A673 (cell line): ENCODE data around the gene ATP8B4. TPM values are rescaled to one million over a fixed set of nuclear protein-coding genes. Genes with fewer than 3 reads are reported as not detected.

Experiments used
- BruUV-seq: library from RNA; stranded (reverse); fragments of 400-500 nt; replicated peaks from 2 replicates; lab custom pipeline; 2021; lab: Mats Ljungman, UMichigan
- CTCF ChIA-PET: fragments of 300-600 bp; sonication (Branson Sonifier 250); formaldehyde crosslinking; loops from one replicate; lab custom pipeline; 2022; ENCODE audit warnings: antibody characterized with exemption; lab: Charles Lee
- POLR2A ChIA-PET: fragments of 300-600 bp; sonication (Branson Sonifier 250); formaldehyde crosslinking; loops from one replicate; lab custom pipeline; 2022; ENCODE audit warnings: antibody characterized with exemption; ENCODE audit not compliant: low non-redundant PET; lab: Charles Lee
- DNase-seq: peaks from one replicate; pipeline ENCODE4 v3.0.0-alpha.2; 2015; ENCODE audit warnings: low spot score
- H3K27ac ChIP-seq: fragments of 200-600 bp; sonication (generic); 2 replicates; pipeline ENCODE4 v1.5.1; 2016; ENCODE audit warnings: mixed run types, low read depth, mild to moderate bottlenecking, mixed read lengths, antibody characterized with exemption, low read length; ENCODE audit not compliant: poor library complexity, severe bottlenecking
- H3K27me3 ChIP-seq: fragments of 200-600 bp; sonication (generic); replicated peaks from 2 replicates; pipeline ENCODE4 v1.6.1; 2017; ENCODE audit warnings: mixed run types, low read depth, mild to moderate bottlenecking, mixed read lengths, antibody characterized with exemption, low read length; ENCODE audit not compliant: insufficient read depth, poor library complexity
- H3K36me3 ChIP-seq: fragments of 200-600 bp; sonication (generic); 2 replicates; pipeline ENCODE4 v1.6.1; 2016; ENCODE audit warnings: mixed run types, mild to moderate bottlenecking, mixed read lengths, antibody characterized with exemption, low read length; ENCODE audit not compliant: insufficient read depth, poor library complexity, severe bottlenecking
- H3K4me1 ChIP-seq: fragments of 200-600 bp; sonication (generic); 2 replicates; pipeline ENCODE4 v1.6.1; 2017; ENCODE audit warnings: mixed run types, mild to moderate bottlenecking, mixed read lengths, antibody characterized with exemption, low read length; ENCODE audit not compliant: insufficient read depth, poor library complexity, severe bottlenecking
- H3K4me3 ChIP-seq: fragments of 200-600 bp; sonication (generic); 2 replicates; pipeline ENCODE4 v1.5.1; 2016; ENCODE audit warnings: low read depth, mixed run types, mild to moderate bottlenecking, mixed read lengths, low read length; ENCODE audit not compliant: poor library complexity, severe bottlenecking
- H3K9me3 ChIP-seq: fragments of 200-600 bp; sonication (generic); 2 replicates; pipeline ENCODE4 v1.6.1; 2016; ENCODE audit warnings: mixed run types, low read depth, mild to moderate bottlenecking, mixed read lengths, antibody characterized with exemption, low read length; ENCODE audit not compliant: poor library complexity, severe bottlenecking
- CTCF ChIP-seq: fragments of 300-800, 200-600 bp; sonication (generic); conservative IDR thresholded peaks from 2 replicates; pipeline ENCODE4 v1.5.1; 2017; ENCODE audit warnings: low read depth, mild to moderate bottlenecking, antibody characterized with exemption, low read length, moderate library complexity, mixed read lengths
- EZH2 ChIP-seq: fragments of 200-600 bp; sonication (generic); IDR thresholded peaks from 2 replicates; pipeline ENCODE4 v1.6.1; 2017; ENCODE audit warnings: borderline replicate concordance, low read depth, mild to moderate bottlenecking, mixed read lengths, antibody characterized with exemption, low read length; ENCODE audit not compliant: poor library complexity, severe bottlenecking
- intact Hi-C: fragments of 100-400 bp; cut with micrococcal nuclease; formaldehyde crosslinking; loops from one replicate; pipeline ENCODE4 v1.10.0; 2022; ENCODE audit not compliant: unreplicated experiment
- total RNA-seq: library from RNA; stranded (reverse); gene quantifications from 2 replicates; pipeline ENCODE4 v1.2.3, GENCODE V29; 2021

The ATP8B4 gene
- total RNA-seq, 1 experiment from 2014 or later: 0.30 TPM

GRCh38 chr15:49890689-49891088, 228.3 kb downstream of the ATP8B4 start:
- H3K9me3 ChIP-seq: no peaks in the 10 kb centered on the region
- no peak for DNase-seq
- POLR2A ChIA-PET: no interaction called here

GRCh38 chr15:49889536-49889935, 229.5 kb downstream of the ATP8B4 start:
- intact Hi-C loops: no loop called here
- no peaks in the 10 kb centered on the region for H3K4me1 ChIP-seq
- CTCF ChIA-PET: no interaction called here
- no peak overlapping the region for H3K27ac ChIP-seq
- POLR2A ChIA-PET: no interaction called here
- no peak for DNase-seq
- no peaks in the 10 kb centered on the region for H3K36me3 ChIP-seq
- H3K9me3 ChIP-seq: no peaks in the 10 kb centered on the region
- no peaks in the 10 kb centered on the region for H3K27me3 ChIP-seq
- no TSS peak for BruUV-seq
- TF ChIP-seq EZH2 (no peak), CTCF (no peak)
- no peak overlapping the region for H3K4me3 ChIP-seq

More at GRCh38 chr15:49890689-49891088, 228.3 kb downstream of the ATP8B4 start:
- H3K27ac ChIP-seq: no peak overlapping the region
- no peaks in the 10 kb centered on the region for H3K4me1 ChIP-seq
- no peaks in the 10 kb centered on the region for H3K27me3 ChIP-seq
- H3K36me3 ChIP-seq: no peaks in the 10 kb centered on the region
- intact Hi-C loops: no loop called here
- TF ChIP-seq EZH2: no peak
- TF ChIP-seq CTCF: no peak
- H3K4me3 ChIP-seq: no peak overlapping the region
- CTCF ChIA-PET: no interaction called here
- no TSS peak for BruUV-seq

- CTCF ChIA-PET: no interaction called here
- no peak for TF ChIP-seq EZH2
- no peak for TF ChIP-seq CTCF
Observed at GRCh38 chr15:49888734-49889133, 230.3 kb downstream of the ATP8B4 start.

More at GRCh38 chr15:49888734-49889133, 230.3 kb downstream of the ATP8B4 start:
- intact Hi-C loops: no loop called here
- H3K9me3 ChIP-seq: no peaks in the 10 kb centered on the region
- POLR2A ChIA-PET: no interaction called here
- BruUV-seq: no TSS peak
- H3K4me1 ChIP-seq: no peaks in the 10 kb centered on the region
- H3K27ac ChIP-seq: no peak overlapping the region
- no peaks in the 10 kb centered on the region for H3K36me3 ChIP-seq
- no peaks in the 10 kb centered on the region for H3K27me3 ChIP-seq
- DNase-seq: no peak
- H3K4me3 ChIP-seq: no peak overlapping the region
